ENCODE results near the gene LRRC3C. TPM values are rescaled to one million over a fixed set of nuclear protein-coding genes. Genes with fewer than 3 reads are reported as not detected.

The LRRC3C gene
- total and polyA plus RNA-seq, 11 donors = not detected

DNA sequence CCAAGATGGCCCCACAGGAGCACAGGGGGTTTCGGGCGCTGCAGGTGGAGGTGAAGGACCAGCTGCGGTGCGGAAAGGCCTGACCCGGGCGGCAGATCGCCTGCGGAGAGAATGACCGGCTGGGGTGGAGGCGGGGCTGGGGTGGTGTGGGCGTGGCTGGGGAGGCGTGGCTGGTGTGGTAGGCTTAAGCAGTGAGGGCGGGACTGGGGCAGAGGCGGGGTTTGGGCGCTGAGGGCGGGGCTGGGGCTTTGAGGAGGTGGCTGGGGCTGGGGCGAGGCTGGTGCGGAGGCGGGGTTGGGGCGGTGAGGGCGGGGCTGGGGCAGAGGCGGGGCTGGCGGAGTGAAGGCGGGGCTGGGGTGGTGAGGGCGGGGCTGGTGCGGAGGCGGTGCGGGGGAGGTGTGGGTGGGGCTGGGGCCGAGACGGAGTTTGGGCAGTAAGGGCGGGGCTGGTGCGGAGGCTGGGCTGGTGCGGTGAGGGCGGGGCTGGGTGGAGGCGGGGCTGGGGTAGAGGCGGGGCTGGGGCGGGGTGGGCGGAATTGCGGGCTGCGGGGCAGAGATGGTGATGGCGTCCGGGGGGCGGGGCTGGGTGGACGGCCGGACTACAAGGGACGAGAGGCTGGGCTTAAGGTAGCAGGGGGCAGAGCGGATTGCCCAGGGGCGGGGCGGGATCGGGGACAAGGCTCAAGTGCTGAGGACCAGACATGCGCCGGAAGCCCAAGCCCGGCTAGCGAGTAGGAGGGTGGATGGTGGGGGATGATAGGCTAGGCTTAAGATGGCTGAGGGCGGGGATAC lies 25.3 kb downstream of the LRRC3C start:
- H3K4me3 ChIP-seq = peak overlapping the region in 10 of 12 donors; percentile 26 to 62 (median 48)
- WGBS, 4 donors = 1 to 2% (median 1%) methylated on average over 16 to 55 of the region's 55 CpGs
- ATAC-seq (peak; percentile 92 to 95 (median 94)), DNase-seq (peak; percentile 98 to 99 (median 98))
- no peaks in the 10 kb centered on the region for H3K9me3 ChIP-seq
- no peak for TF ChIP-seq CTCF (IDR thresholded peaks at IDR 0.05)
- TF ChIP-seq POLR2A (IDR thresholded peaks at IDR 0.05) = peak in 1 of 2 donors; percentile 35
- no peaks in the 10 kb centered on the region for H3K36me3 ChIP-seq
- intact Hi-C loops (cut with DNase I) = loop anchor here in 6 of 10 donors (1.0 to 10.0 kb wide), 7 partner anchors 24 to 408 kb away; partner anchors contain the start of genes LRRC3C (in 2 of the 6), ORMDL3 (in 2 of the 6), PPP1R1B (in 1 of the 6) and PSMD3 (in 1 of the 6)
- peaks cover 0 to 33% (median 13%) of the 10 kb centered on the region in 12 donors for H3K4me1 ChIP-seq
- H3K27me3 ChIP-seq = no peaks in the 10 kb centered on the region
- peak overlapping the region in 10 of 12 donors; percentile 2 to 78 (median 60) for H3K27ac ChIP-seq

DNA sequence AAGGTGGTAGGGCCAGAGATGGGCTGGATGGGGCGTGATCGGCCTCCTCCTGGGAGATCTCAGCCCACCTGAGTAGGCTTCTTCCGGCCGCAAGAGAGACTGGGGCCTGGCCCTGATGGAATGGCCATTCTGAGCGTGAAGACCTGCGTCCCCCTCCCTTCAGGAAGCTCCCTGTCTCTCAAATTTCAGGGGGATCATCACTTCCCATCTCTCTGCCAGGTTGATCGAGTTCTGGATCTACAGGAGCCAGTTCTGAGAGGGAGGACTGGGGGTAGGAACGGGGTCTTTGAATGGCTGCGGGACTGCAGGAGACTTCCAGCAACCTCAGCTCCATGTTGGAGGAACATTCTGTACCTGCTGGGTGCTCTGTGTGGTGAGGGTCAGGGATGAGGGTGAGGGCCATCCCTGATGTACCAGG lies 25.9 kb downstream of the LRRC3C start:
- H3K4me1 ChIP-seq = peaks cover 0 to 33% (median 13%) of the 10 kb centered on the region in 12 donors
- H3K36me3 ChIP-seq = no peaks in the 10 kb centered on the region
- no peak for ATAC-seq
- H3K4me3 ChIP-seq = peak overlapping the region in 10 of 12 donors; percentile 26 to 62 (median 47)
- H3K27me3 ChIP-seq = no peaks in the 10 kb centered on the region
- TF ChIP-seq POLR2A (IDR thresholded peaks at IDR 0.05) (no peak), CTCF (IDR thresholded peaks at IDR 0.05) (no peak)
- WGBS, 4 donors = 29 to 37% (median 36%) methylated on average over 4 to 9 of the region's 9 CpGs
- intact Hi-C loops (cut with DNase I) = loop anchor here in 6 of 10 donors (1.0 to 10.0 kb wide), 6 partner anchors 25 to 409 kb away; partner anchors contain the start of genes LRRC3C (in 2 of the 6), ORMDL3 (in 2 of the 6), PPP1R1B (in 1 of the 6) and PSMD3 (in 1 of the 6)
- DNase-seq = no peak
- peak overlapping the region in 10 of 12 donors; percentile 2 to 76 (median 56) for H3K27ac ChIP-seq
- H3K9me3 ChIP-seq = no peaks in the 10 kb centered on the region

DNA sequence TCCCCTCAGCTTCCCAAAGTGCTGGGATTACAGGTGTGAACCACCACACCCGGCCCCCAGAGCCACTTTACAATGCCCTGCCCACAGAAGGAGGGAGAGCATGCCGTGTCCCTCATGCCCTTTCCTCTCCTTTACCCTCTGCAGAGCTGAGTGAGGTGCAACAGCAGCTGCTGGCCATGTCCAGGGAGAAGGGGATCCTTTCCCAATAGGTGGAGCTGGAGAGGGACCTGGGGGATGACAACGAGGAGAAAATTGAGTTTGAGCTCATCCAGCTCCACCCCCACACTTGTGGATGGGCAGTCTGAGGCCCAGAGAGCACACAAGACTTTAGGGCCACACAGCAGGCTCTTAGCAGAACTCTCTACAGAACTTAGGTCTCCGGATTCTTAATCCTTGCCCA lies 27.3 kb downstream of the LRRC3C start:
- no peaks in the 10 kb centered on the region for H3K9me3 ChIP-seq
- H3K36me3 ChIP-seq = no peaks in the 10 kb centered on the region
- no peaks in the 10 kb centered on the region for H3K27me3 ChIP-seq
- H3K4me1 ChIP-seq = peaks cover 0 to 39% (median 17%) of the 10 kb centered on the region in 12 donors
- TF ChIP-seq POLR2A (IDR thresholded peaks at IDR 0.05) (no peak), CTCF (IDR thresholded peaks at IDR 0.05) (no peak)
- intact Hi-C loops (cut with DNase I) = loop anchor here in 3 of 10 donors (5.0 to 10.0 kb wide), 3 partner anchors 33 to 410 kb away; partner anchors contain the start of gene PPP1R1B (in 1 of the 3)
- no peak for ATAC-seq
- no peak overlapping the region for H3K27ac ChIP-seq
- no peak overlapping the region for H3K4me3 ChIP-seq
- no peak for DNase-seq
- 49 to 64% (median 56%) methylated on average over 3 to 4 of the region's 4 CpGs for WGBS, 4 donors

- H3K27ac ChIP-seq = no peak overlapping the region
- 69 to 81% (median 77%) methylated on average over 4 of the region's 4 CpGs for WGBS, 4 donors
- H3K36me3 ChIP-seq = no peaks in the 10 kb centered on the region
- H3K4me1 ChIP-seq = peaks cover 0 to 31% (median 13%) of the 10 kb centered on the region in 12 donors
- H3K9me3 ChIP-seq = no peaks in the 10 kb centered on the region
- H3K27me3 ChIP-seq = no peaks in the 10 kb centered on the region
- H3K4me3 ChIP-seq = no peak overlapping the region
- ATAC-seq = no peak
- intact Hi-C loops (cut with DNase I) = loop anchor here in 3 of 10 donors (5.0 to 10.0 kb wide), 3 partner anchors 33 to 411 kb away; partner anchors contain the start of gene PPP1R1B (in 1 of the 3)
- TF ChIP-seq CTCF (IDR thresholded peaks at IDR 0.05) (no peak), POLR2A (IDR thresholded peaks at IDR 0.05) (no peak)
- DNase-seq = no peak
These were observed 28.2 kb downstream of the LRRC3C start for GRCh38 chr17:39955726-39956225.
